Posterior vena cava (tissue), 2 donors: Measurements from ENCODE around the gene ADGRL2. TPM values are rescaled to one million over a fixed set of nuclear protein-coding genes. Genes with fewer than 3 reads are reported as not detected.

Experiments used
- DNase-seq: peaks from one replicate; pipeline ENCODE4 v3.0.0-alpha.2; 2020; ENCODE audit warnings: low spot score
- intact Hi-C, 2 donors: fragments of 100-400 bp; cut with DNase I; formaldehyde crosslinking; loops; one replicate each; pipeline versions ENCODE4 v1.14.1 to v1.14.2; 2022 to 2023
- total RNA-seq, 2 donors: library from RNA; stranded (reverse); fragmentation: NEBNext Ultra II Directional; extraction: Animal tissue kit (Norgen Biotek cat#: 25700); gene quantifications; one replicate each; pipeline ENCODE4 v1.2.1, GENCODE V29; 2021
- donor health status: DM: yes; HTN: yes; CAD: no.
- donor health status: DM: yes; HTN: yes; CAD: no.

Gene ADGRL2
- total RNA-seq, 2 donors from 2014 or later = 40.6 to 58.9 TPM

- intact Hi-C loops = loop anchor here in 1 of 2 donors (10.0 kb wide), 1 partner anchor 145 kb away; the partner anchor contains the start of gene ADGRL2
- no peak for DNase-seq
Measured at GRCh38 chr1:81950037-81950436, 149.3 kb downstream of the ADGRL2 start.

GRCh38 chr1:81950591-81951244 lies 150.0 kb downstream of the ADGRL2 start:
- intact Hi-C loops = loop anchor here in 1 of 2 donors (10.0 kb wide), 1 partner anchor 146 kb away; the partner anchor contains the start of gene ADGRL2
- DNase-seq = no peak

GRCh38 chr1:81954534-81955020 lies 153.8 kb downstream of the ADGRL2 start:
- DNase-seq = no peak
- intact Hi-C loops = loop anchor here (5.0 to 10.0 kb wide), 2 partner anchors 150 to 333 kb away; partner anchors contain the start of gene ADGRL2 (in 1 of the 2)

- no peak for DNase-seq
- intact Hi-C loops = no loop called here
Measured at GRCh38 chr1:81967951-81968350, 167.2 kb downstream of the ADGRL2 start.

GRCh38 chr1:81970416-81970815 lies 169.7 kb downstream of the ADGRL2 start:
- no peak for DNase-seq
- intact Hi-C loops = loop anchor here in 1 of 2 donors (5.0 kb wide), 1 partner anchor 1692 kb away; no protein-coding TSS in a partner anchor

- intact Hi-C loops = loop anchor here in 1 of 2 donors (5.0 kb wide), 1 partner anchor 1688 kb away; no protein-coding TSS in a partner anchor
- no peak for DNase-seq
Measured at GRCh38 chr1:81974222-81974841, 173.6 kb downstream of the ADGRL2 start.

GRCh38 chr1:81974883-81975555 lies 174.3 kb downstream of the ADGRL2 start:
- DNase-seq = no peak
- intact Hi-C loops = loop anchor here in 1 of 2 donors (5.0 kb wide), 1 partner anchor 1687 kb away; no protein-coding TSS in a partner anchor

- intact Hi-C loops = no loop called here
- no peak for DNase-seq
Measured at GRCh38 chr1:81976539-81976938, 175.8 kb downstream of the ADGRL2 start.

- intact Hi-C loops = no loop called here
- no peak for DNase-seq
Measured at GRCh38 chr1:81978945-81979344, 178.2 kb downstream of the ADGRL2 start.

- intact Hi-C loops = no loop called here
- no peak for DNase-seq
Measured at GRCh38 chr1:81982523-81982922, 181.8 kb downstream of the ADGRL2 start.

GRCh38 chr1:81989524-81989923 lies 188.8 kb downstream of the ADGRL2 start:
- DNase-seq = no peak
- intact Hi-C loops = no loop called here

GRCh38 chr1:81990241-81990640 lies 189.5 kb downstream of the ADGRL2 start:
- intact Hi-C loops = no loop called here

GRCh38 chr1:81998165-81998564 lies 197.4 kb downstream of the ADGRL2 start:
- DNase-seq = no peak
- intact Hi-C loops = no loop called here

More at GRCh38 chr1:81990241-81990640, 189.5 kb downstream of the ADGRL2 start:
- no peak for DNase-seq

GRCh38 chr1:81999364-81999763 lies 198.6 kb downstream of the ADGRL2 start:
- no peak for DNase-seq

GRCh38 chr1:82000221-82000620 lies 199.5 kb downstream of the ADGRL2 start:
- intact Hi-C loops = no loop called here
- DNase-seq = no peak

More at GRCh38 chr1:81999364-81999763, 198.6 kb downstream of the ADGRL2 start:
- intact Hi-C loops = no loop called here

- intact Hi-C loops = no loop called here
Measured at GRCh38 chr1:82001345-82001744, 200.6 kb downstream of the ADGRL2 start.

GRCh38 chr1:82007804-82008203 lies 207.1 kb downstream of the ADGRL2 start:
- intact Hi-C loops = no loop called here
- DNase-seq = no peak

More at GRCh38 chr1:82001345-82001744, 200.6 kb downstream of the ADGRL2 start:
- DNase-seq = no peak

- no peak for DNase-seq
- intact Hi-C loops = no loop called here
Measured at GRCh38 chr1:82013702-82014101, 213.0 kb downstream of the ADGRL2 start.

- no peak for DNase-seq
- intact Hi-C loops = no loop called here
Measured at GRCh38 chr1:82015444-82015843, 214.7 kb downstream of the ADGRL2 start.

- intact Hi-C loops = no loop called here
- DNase-seq = no peak
Measured at GRCh38 chr1:82018319-82018718, 217.6 kb downstream of the ADGRL2 start.
